Glomerular endothelial cell (primary cell): ENCODE data around the gene RXFP2. TPM values are rescaled to one million over a fixed set of nuclear protein-coding genes. Genes with fewer than 3 reads are reported as not detected.

ENCODE experiments used
- DNase-seq: peaks from one replicate; pipeline ENCODE4 v3.0.0-alpha.2; 2011; ENCODE audit warnings: low read depth, low spot score; ENCODE audit errors: extremely low read depth
- total RNA-seq: library from RNA; depleted of rRNA; stranded (reverse); fragments of >200 nt; gene quantifications from 2 replicates; pipeline ENCODE4 v1.2.3, GENCODE V29; 2015

The RXFP2 gene
- total RNA-seq, 1 donor from 2014 or later = not detected

GRCh38 chr13:31767175-31767900 lies 28.0 kb downstream of the RXFP2 start:
- DNase-seq = no peak

- no peak for DNase-seq
Observed at GRCh38 chr13:31768351-31768750, 29.0 kb downstream of the RXFP2 start.

- DNase-seq = no peak
Observed at GRCh38 chr13:31769575-31769974, 30.2 kb downstream of the RXFP2 start.

- DNase-seq = no peak
Observed at GRCh38 chr13:31772231-31772630, 32.9 kb downstream of the RXFP2 start.

GRCh38 chr13:31773538-31773937 lies 34.2 kb downstream of the RXFP2 start:
- DNase-seq = no peak

- DNase-seq = no peak
Observed at GRCh38 chr13:31774186-31774750, 34.9 kb downstream of the RXFP2 start.

GRCh38 chr13:31775148-31775547 lies 35.8 kb downstream of the RXFP2 start:
- no peak for DNase-seq

- DNase-seq = no peak
Observed at GRCh38 chr13:31775686-31776085, 36.4 kb downstream of the RXFP2 start.

- no peak for DNase-seq
Observed at GRCh38 chr13:31781064-31781463, 41.7 kb downstream of the RXFP2 start.

GRCh38 chr13:31786011-31786410 lies 46.7 kb downstream of the RXFP2 start:
- no peak for DNase-seq

- DNase-seq = no peak
Observed at GRCh38 chr13:31790992-31791391, 51.7 kb downstream of the RXFP2 start.

GRCh38 chr13:31793246-31793645 lies 53.9 kb downstream of the RXFP2 start:
- DNase-seq = peak; percentile 22

- no peak for DNase-seq
Observed at GRCh38 chr13:31794452-31794851, 55.1 kb downstream of the RXFP2 start.

GRCh38 chr13:31797154-31797775 lies 57.9 kb downstream of the RXFP2 start:
- DNase-seq = no peak

- no peak for DNase-seq
Observed at GRCh38 chr13:31798189-31798588, 58.9 kb downstream of the RXFP2 start.

GRCh38 chr13:31801088-31801487 lies 61.8 kb downstream of the RXFP2 start:
- DNase-seq = no peak

- no peak for DNase-seq
Observed at GRCh38 chr13:31803311-31803710, 64.0 kb downstream of the RXFP2 start.

- DNase-seq = no peak
Observed at GRCh38 chr13:31805841-31806240, 66.5 kb downstream of the RXFP2 start.

GRCh38 chr13:31807090-31807541 lies 67.8 kb downstream of the RXFP2 start:
- no peak for DNase-seq

GRCh38 chr13:31814536-31814935 lies 75.2 kb downstream of the RXFP2 start:
- DNase-seq = no peak

- no peak for DNase-seq
Observed at GRCh38 chr13:31815361-31816144, 76.2 kb downstream of the RXFP2 start.
